OCI-LY7 (cell line): ENCODE measurements around the gene DIAPH2. TPM values are rescaled to one million over a fixed set of nuclear protein-coding genes. Genes with fewer than 3 reads are reported as not detected.

Experiments
- BruUV-seq: library from RNA; stranded (reverse); fragments of 400-500 nt; replicated peaks from 2 replicates; lab custom pipeline; 2021; lab: Mats Ljungman, UMichigan
- CTCF ChIA-PET: fragments of 300-600 bp; sonication (Branson Sonifier 250); formaldehyde crosslinking; loops from one replicate; lab custom pipeline; 2022; ENCODE audit warnings: antibody characterized with exemption; ENCODE audit not compliant: unreplicated experiment; lab: Charles Lee
- POLR2A ChIA-PET: fragments of 300-600 bp; sonication (Branson Sonifier 250); formaldehyde crosslinking; loops from one replicate; lab custom pipeline; 2022; ENCODE audit warnings: antibody characterized with exemption; lab: Charles Lee
- DNase-seq: peaks from one replicate; pipeline ENCODE4 v3.0.0-alpha.2; 2015; ENCODE audit warnings: low spot score
- H2AFZ ChIP-seq: fragments of 200-600 bp; sonication (generic), shearing (Covaris generic); 2 replicates; pipeline ENCODE4 v1.6.1; 2014; ENCODE audit warnings: mild to moderate bottlenecking, antibody characterized with exemption, low read length, moderate library complexity
- H3K27ac ChIP-seq: fragments of 200-600 bp; sonication (generic); 2 replicates; pipeline ENCODE4 v1.5.1; 2014; ENCODE audit warnings: mixed run types, low read depth, mild to moderate bottlenecking, moderate library complexity, low read length, inconsistent platforms; ENCODE audit not compliant: poor library complexity, severe bottlenecking
- H3K36me3 ChIP-seq: fragments of 200-600 bp; sonication (generic); 2 replicates; pipeline ENCODE4 v1.6.1; 2014; ENCODE audit warnings: mild to moderate bottlenecking, antibody characterized with exemption, low read length, moderate library complexity, mixed read lengths; ENCODE audit not compliant: insufficient read depth
- H3K4me1 ChIP-seq: fragments of 200-600 bp; sonication (generic); 2 replicates; pipeline ENCODE4 v1.5.1; 2014; ENCODE audit warnings: mild to moderate bottlenecking, low read length; ENCODE audit not compliant: insufficient read depth, poor library complexity, severe bottlenecking
- H3K4me2 ChIP-seq: fragments of 200-600 bp; sonication (generic); 2 replicates; pipeline ENCODE4 v1.6.1; 2014; ENCODE audit warnings: mild to moderate bottlenecking, low read length
- H3K4me3 ChIP-seq: fragments of 200-600 bp; sonication (generic); 2 replicates; pipeline ENCODE4 v1.5.1; 2014; ENCODE audit warnings: mild to moderate bottlenecking, low read depth, low read length; ENCODE audit not compliant: poor library complexity, severe bottlenecking
- H3K79me2 ChIP-seq: fragments of 200-600 bp; sonication (generic); 2 replicates; pipeline ENCODE4 v1.6.1; 2016; ENCODE audit warnings: low read depth, mild to moderate bottlenecking, low read length, moderate library complexity, mixed read lengths; ENCODE audit not compliant: insufficient read depth
- H3K9me2 ChIP-seq: fragments of 200-600 bp; sonication (generic); 2 replicates; pipeline ENCODE4 v1.6.1; 2016; ENCODE audit warnings: mild to moderate bottlenecking, low read length, mixed read lengths; ENCODE audit not compliant: insufficient read depth
- H3K9me3 ChIP-seq: fragments of 200-600 bp; sonication (generic); 2 replicates; pipeline ENCODE4 v1.6.1; 2014; ENCODE audit warnings: mild to moderate bottlenecking, mixed run types, low read length, mixed read lengths
- H4K20me1 ChIP-seq: fragments of 200-600 bp; sonication (generic); 2 replicates; pipeline ENCODE4 v1.6.1; 2014; ENCODE audit warnings: mild to moderate bottlenecking, antibody characterized with exemption, low read length, moderate library complexity, mixed read lengths; ENCODE audit not compliant: insufficient read depth
- CTCF ChIP-seq: fragments of 200-600 bp; sonication (generic); conservative IDR thresholded peaks from 2 replicates; pipeline ENCODE4 v1.5.1; 2014; ENCODE audit warnings: mild to moderate bottlenecking, antibody characterized with exemption, low read length, moderate library complexity, mixed read lengths
- EZH2phosphoT487 ChIP-seq: fragments of 200-600 bp; sonication (generic); IDR thresholded peaks from 2 replicates; pipeline ENCODE4 v1.6.1; 2018; ENCODE audit warnings: low read depth, borderline replicate concordance, mild to moderate bottlenecking, mixed run types, antibody characterized with exemption, low read length, moderate library complexity, mixed read lengths
- intact Hi-C: fragments of 100-400 bp; cut with micrococcal nuclease; formaldehyde crosslinking; loops from one replicate; pipeline ENCODE4 v1.10.0; 2022; ENCODE audit not compliant: unreplicated experiment
- total RNA-seq, 2 experiments: library from RNA; depleted of rRNA in 1 of 2; stranded (reverse); fragments of >200 nt in 1 of 2; shearing (Covaris generic) in 1 of 2; gene quantifications; 2 replicates each; pipeline ENCODE4 v1.2.3, GENCODE V29; 2014 to 2022

The DIAPH2 gene
- total RNA-seq, 2 experiments from 2014 or later, result 21.3 to 21.5 TPM

DNA sequence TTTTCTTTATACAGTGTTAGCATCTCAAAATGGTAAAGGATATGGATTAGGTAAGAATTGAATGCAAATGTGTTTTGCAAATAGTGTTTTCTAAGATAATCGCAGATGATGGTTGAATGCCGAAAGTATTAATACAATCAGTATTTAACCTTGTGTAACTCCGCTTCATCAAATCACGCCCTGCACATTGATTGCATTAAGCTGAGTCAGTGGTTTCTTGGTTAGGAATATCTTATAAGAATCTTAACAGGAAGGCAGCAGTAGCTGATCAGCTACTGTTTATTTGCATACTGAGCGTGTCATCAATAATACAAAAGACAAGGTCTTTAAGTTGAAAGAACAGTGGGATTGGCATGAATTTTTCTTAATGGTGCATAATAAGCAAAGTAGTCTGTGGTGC, 744.5 kb downstream of the DIAPH2 start:
- no peak for DNase-seq
- H3K4me2 ChIP-seq, result no peak overlapping the region
- no peak for TF ChIP-seq CTCF
- no peak for TF ChIP-seq EZH2phosphoT487
- H3K27ac ChIP-seq, result no peak overlapping the region
- BruUV-seq, result no TSS peak
- no peaks in the 10 kb centered on the region for H3K36me3 ChIP-seq
- no peaks in the 10 kb centered on the region for H4K20me1 ChIP-seq
- no peak overlapping the region for H2AFZ ChIP-seq
- H3K9me2 ChIP-seq, result no peaks in the 10 kb centered on the region
- no peaks in the 10 kb centered on the region for H3K9me3 ChIP-seq
- no peak overlapping the region for H3K4me3 ChIP-seq
- ChIA-PET CTCF (no interaction called here), POLR2A (interaction anchor here (0.7 kb wide), 1 partner anchor 183 kb away, joined by 4 read pairs; no protein-coding TSS in a partner anchor)
- intact Hi-C loops, result no loop called here
- no peaks in the 10 kb centered on the region for H3K4me1 ChIP-seq
- H3K79me2 ChIP-seq, result no peaks in the 10 kb centered on the region

DNA sequence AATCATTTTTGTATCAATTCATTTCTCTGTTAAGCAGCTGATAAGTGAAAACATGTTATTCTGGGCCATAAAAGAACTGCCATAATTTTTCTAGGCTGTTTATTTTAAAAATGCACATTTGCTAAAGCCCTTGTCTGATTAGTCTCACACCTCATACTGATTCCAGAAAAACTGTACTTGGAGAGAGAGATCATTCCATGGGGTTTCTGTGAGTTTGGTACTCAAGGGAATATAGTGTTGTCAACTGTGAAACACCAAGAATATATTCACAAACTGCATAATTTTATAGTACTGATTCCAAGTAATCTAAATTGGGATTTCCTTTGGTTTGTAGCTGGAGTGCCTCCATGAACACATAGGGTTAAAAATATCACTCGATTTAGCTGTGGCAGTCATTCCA, 746.6 kb downstream of the DIAPH2 start:
- no peaks in the 10 kb centered on the region for H3K36me3 ChIP-seq
- H3K79me2 ChIP-seq, result no peaks in the 10 kb centered on the region
- H3K9me3 ChIP-seq, result no peaks in the 10 kb centered on the region
- no peak overlapping the region for H3K27ac ChIP-seq
- no peak for DNase-seq
- intact Hi-C loops, result no loop called here
- H3K9me2 ChIP-seq, result no peaks in the 10 kb centered on the region
- H4K20me1 ChIP-seq, result no peaks in the 10 kb centered on the region
- CTCF ChIA-PET, result no interaction called here
- no peaks in the 10 kb centered on the region for H3K4me1 ChIP-seq
- H2AFZ ChIP-seq, result no peak overlapping the region
- H3K4me2 ChIP-seq, result no peak overlapping the region
- no peak overlapping the region for H3K4me3 ChIP-seq
- TF ChIP-seq CTCF (no peak), EZH2phosphoT487 (no peak)
- POLR2A ChIA-PET, result no interaction called here
- no TSS peak for BruUV-seq

DNA sequence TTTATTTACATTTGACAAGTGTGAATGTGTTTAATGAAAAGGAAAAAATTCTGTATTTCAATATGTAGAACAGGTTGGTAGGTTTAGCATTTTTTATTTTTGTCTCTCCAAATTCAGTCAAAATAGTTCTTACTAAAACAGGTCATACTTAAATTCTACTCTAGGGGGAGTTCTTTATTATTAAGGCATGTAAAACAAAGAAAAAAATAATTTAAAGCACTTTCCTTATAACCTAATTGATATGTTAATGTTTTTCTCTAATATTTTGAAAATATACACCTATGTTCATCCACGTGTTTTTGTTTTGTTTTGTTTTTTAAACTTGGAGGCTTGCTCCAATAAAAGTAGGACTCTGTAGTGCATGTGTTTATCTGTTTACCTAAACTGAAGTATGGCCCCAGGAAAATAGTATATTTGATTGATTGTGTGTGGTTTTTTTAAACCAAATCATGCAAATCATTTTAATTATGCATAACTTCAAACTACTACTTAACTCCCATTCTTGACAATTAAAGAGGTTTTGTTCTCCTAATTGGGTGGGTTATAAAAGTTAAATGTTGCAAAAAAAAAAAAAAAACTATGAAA, 761.7 kb downstream of the DIAPH2 start:
- POLR2A ChIA-PET, result interaction anchor here (0.6 to 1.4 kb wide), 9 partner anchors 12 to 761 kb away, joined by 3 to 4 read pairs (median 3); no protein-coding TSS in a partner anchor
- no TSS peak for BruUV-seq
- no peaks in the 10 kb centered on the region for H3K9me3 ChIP-seq
- H3K4me3 ChIP-seq, result no peak overlapping the region
- H2AFZ ChIP-seq, result peak overlapping the region; percentile 78; the same call in 1 of the 2 replicates
- peaks cover 16% of the 10 kb centered on the region for H3K4me1 ChIP-seq
- intact Hi-C loops, result no loop called here
- no peaks in the 10 kb centered on the region for H3K36me3 ChIP-seq
- DNase-seq, result peak; percentile 6
- CTCF ChIA-PET, result no interaction called here
- H3K79me2 ChIP-seq, result no peaks in the 10 kb centered on the region
- H3K4me2 ChIP-seq, result peak overlapping the region; percentile 51
- no peaks in the 10 kb centered on the region for H4K20me1 ChIP-seq
- no peak for TF ChIP-seq EZH2phosphoT487
- TF ChIP-seq CTCF, result peak; percentile 69
- no peaks in the 10 kb centered on the region for H3K9me2 ChIP-seq
- H3K27ac ChIP-seq, result no peak overlapping the region
